ENCODE results near the gene STIM2. TPM values are rescaled to one million over a fixed set of nuclear protein-coding genes. Genes with fewer than 3 reads are reported as not detected.

The STIM2 gene
- total RNA-seq, 2 donors from 2014 or later: 23.2 to 24.5 TPM

GRCh38 chr4:26899991-26900390 is 39.4 kb downstream of the STIM2 start:
- H3K4me3 ChIP-seq (ENCODE audit: low read length): no peak overlapping the region
- no peak overlapping the region for H3K27ac ChIP-seq (ENCODE audit: low read depth, low read length)
- no peak overlapping the region for H3K27ac Mint-ChIP-seq
- no peaks in the 10 kb centered on the region for H3K36me3 Mint-ChIP-seq (ENCODE audit: low read depth)
- H3K9me3 Mint-ChIP-seq: no peaks in the 10 kb centered on the region
- H3K4me1 ChIP-seq (ENCODE audit: control insufficient read depth, insufficient read depth, low read length): no peaks in the 10 kb centered on the region
- no peak for DNase-seq
- no peaks in the 10 kb centered on the region for H3K27me3 ChIP-seq (ENCODE audit: control insufficient read depth, insufficient read depth, low read length, poor library complexity, severe bottlenecking)
- H3K27me3 Mint-ChIP-seq (ENCODE audit: insufficient read depth): no peaks in the 10 kb centered on the region
- 86 to 92% methylated on average over 3 of the region's 3 CpGs for WGBS, 2 experiments (ENCODE audit: insufficient coverage in 1 of 2, insufficient read length in 1 of 2)
- no peaks in the 10 kb centered on the region for H3K36me3 ChIP-seq (ENCODE audit: control insufficient read depth, insufficient read depth, low read length)
- H3K9me3 ChIP-seq (ENCODE audit: control insufficient read depth, low read length): no peaks in the 10 kb centered on the region
- H3K9ac ChIP-seq (ENCODE audit: extremely low read depth, low read length, poor library complexity, severe bottlenecking): no peak overlapping the region
- peaks cover 11% of the 10 kb centered on the region for H3K4me1 Mint-ChIP-seq
- H3K4me3 Mint-ChIP-seq: no peak overlapping the region
- no peak for TF ChIP-seq CTCF (conservative IDR thresholded peaks at IDR 0.05)

- Mint-ChIP-seq H3K4me3 (no peak overlapping the region), H3K36me3 (ENCODE audit: low read depth) (no peaks in the 10 kb centered on the region), H3K9me3 (no peaks in the 10 kb centered on the region), H3K4me1 (peaks cover 16% of the 10 kb centered on the region), H3K27me3 (ENCODE audit: insufficient read depth) (no peaks in the 10 kb centered on the region), H3K27ac (no peak overlapping the region)
- Histone ChIP-seq H3K4me1 (ENCODE audit: control insufficient read depth, insufficient read depth, low read length) (no peaks in the 10 kb centered on the region), H3K27me3 (ENCODE audit: control insufficient read depth, insufficient read depth, low read length, poor library complexity, severe bottlenecking) (no peaks in the 10 kb centered on the region), H3K9me3 (ENCODE audit: control insufficient read depth, low read length) (no peaks in the 10 kb centered on the region), H3K4me3 (ENCODE audit: low read length) (no peak overlapping the region), H3K27ac (ENCODE audit: low read depth, low read length) (no peak overlapping the region), H3K9ac (ENCODE audit: extremely low read depth, low read length, poor library complexity, severe bottlenecking) (no peak overlapping the region), H3K36me3 (ENCODE audit: control insufficient read depth, insufficient read depth, low read length) (no peaks in the 10 kb centered on the region)
- WGBS, 2 experiments (ENCODE audit: insufficient coverage in 1 of 2, insufficient read length in 1 of 2): 93 to 100% methylated on average over 1 to 2 of the region's 2 CpGs
- TF ChIP-seq CTCF (conservative IDR thresholded peaks at IDR 0.05): no peak
- DNase-seq: no peak
These were observed 40.1 kb downstream of the STIM2 start for GRCh38 chr4:26900765-26901164.

- H3K4me3 Mint-ChIP-seq: no peak overlapping the region
- Histone ChIP-seq H3K9ac (ENCODE audit: extremely low read depth, low read length, poor library complexity, severe bottlenecking) (no peak overlapping the region), H3K27me3 (ENCODE audit: control insufficient read depth, insufficient read depth, low read length, poor library complexity, severe bottlenecking) (no peaks in the 10 kb centered on the region), H3K36me3 (ENCODE audit: control insufficient read depth, insufficient read depth, low read length) (no peaks in the 10 kb centered on the region), H3K4me1 (ENCODE audit: control insufficient read depth, insufficient read depth, low read length) (no peaks in the 10 kb centered on the region), H3K27ac (ENCODE audit: low read depth, low read length) (no peak overlapping the region), H3K4me3 (ENCODE audit: low read length) (no peak overlapping the region), H3K9me3 (ENCODE audit: control insufficient read depth, low read length) (no peaks in the 10 kb centered on the region)
- no peak overlapping the region for H3K27ac Mint-ChIP-seq
- no peaks in the 10 kb centered on the region for H3K27me3 Mint-ChIP-seq (ENCODE audit: insufficient read depth)
- H3K4me1 Mint-ChIP-seq: peaks cover 27% of the 10 kb centered on the region
- DNase-seq: no peak
- no peak for TF ChIP-seq CTCF (conservative IDR thresholded peaks at IDR 0.05)
- H3K9me3 Mint-ChIP-seq: no peaks in the 10 kb centered on the region
- H3K36me3 Mint-ChIP-seq (ENCODE audit: low read depth): no peaks in the 10 kb centered on the region
- WGBS, 2 experiments (ENCODE audit: insufficient coverage in 1 of 2, insufficient read length in 1 of 2): 92 to 94% methylated on average over 2 of the region's 2 CpGs
These were observed 44.5 kb downstream of the STIM2 start for GRCh38 chr4:26905172-26905571.
